ENCODE results near the gene ZNF549.
"Not testable (repeated sequence)": the region's sequence is repeated elsewhere in the genome, so short reads cannot be mapped to it uniquely, and the experiment has no call there.

The ZNF549 gene

GRCh38 chr19:57527136-57527881, at the start of gene ZNF549:
TSS of gene ZNF549 (plus strand) at chr19:57527356. CDS start at chr19:57527574, 218 bp downstream.
- in situ Hi-C loops (cut with MboI; ENCODE audit: low sequenced_read_pairs) = no loop called here

GRCh38 chr19:57487477-57488298, 39.5 kb upstream of the ZNF549 start, which contains the start of gene ZNF419:
TSS of gene ZNF419 (plus strand) at chr19:57487750. CDS start at chr19:57487951, 201 bp downstream.
- in situ Hi-C loops (cut with MboI; ENCODE audit: low sequenced_read_pairs) = not testable (repeated sequence)

DNA sequence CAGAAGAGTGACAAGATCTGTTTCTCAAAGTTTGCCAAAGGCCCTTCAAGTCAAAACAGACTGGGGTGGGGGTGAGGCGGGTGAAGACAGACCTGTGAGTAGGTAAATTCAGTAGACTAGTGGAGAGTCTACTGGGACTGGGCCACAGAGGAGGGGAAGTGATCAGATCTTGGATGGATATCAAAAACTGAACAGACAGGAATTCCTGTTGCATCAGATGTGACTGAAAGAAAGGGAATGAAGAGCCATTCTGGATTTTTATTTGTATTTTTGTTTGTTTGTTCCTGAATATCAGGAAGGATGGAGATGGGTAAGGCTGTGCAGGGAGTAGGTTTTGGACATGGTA, 38.9 kb upstream of the ZNF549 start:
- in situ Hi-C loops (cut with MboI; ENCODE audit: low sequenced_read_pairs) = not testable (repeated sequence)

- in situ Hi-C loops (cut with MboI; ENCODE audit: low sequenced_read_pairs) = not testable (repeated sequence)
Observed at GRCh38 chr19:57499332-57499679, 27.9 kb upstream of the ZNF549 start.

- in situ Hi-C loops (cut with MboI; ENCODE audit: low sequenced_read_pairs) = not testable (repeated sequence)
Observed at GRCh38 chr19:57499680-57500395, 27.3 kb upstream of the ZNF549 start, which contains the start of gene ZNF773. TSS of gene ZNF773 (plus strand) at chr19:57499938. CDS start at chr19:57500081, 143 bp downstream.

- in situ Hi-C loops (cut with MboI; ENCODE audit: low sequenced_read_pairs) = not testable (repeated sequence)
Observed at GRCh38 chr19:57500400-57500799, 26.8 kb upstream of the ZNF549 start.

GRCh38 chr19:57506163-57506562, 21.0 kb upstream of the ZNF549 start:
- in situ Hi-C loops (cut with MboI; ENCODE audit: low sequenced_read_pairs) = no loop called here

- in situ Hi-C loops (cut with MboI; ENCODE audit: low sequenced_read_pairs) = no loop called here
Observed at GRCh38 chr19:57511484-57511883, 15.7 kb upstream of the ZNF549 start.

DNA sequence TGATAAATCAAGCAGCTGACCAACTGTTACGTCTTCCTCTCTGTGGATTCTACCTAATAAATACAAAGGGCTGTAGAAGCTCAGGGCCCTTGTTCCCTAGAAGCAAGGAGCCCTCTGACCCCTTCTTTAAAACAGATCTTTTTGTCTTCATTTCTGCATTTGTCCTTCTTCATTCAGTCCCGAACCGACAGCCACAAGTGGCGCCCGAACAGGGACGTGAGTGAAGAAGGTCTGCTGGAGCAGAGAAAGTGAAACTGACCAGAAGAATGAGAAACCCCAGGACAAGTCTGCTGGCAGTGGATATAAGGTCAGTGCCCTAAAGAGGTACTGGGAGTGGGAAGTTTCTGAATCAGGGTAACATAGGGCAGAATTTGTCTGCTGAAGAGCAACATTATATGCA, 14.3 kb upstream of the ZNF549 start:
- in situ Hi-C loops (cut with MboI; ENCODE audit: low sequenced_read_pairs) = no loop called here

DNA sequence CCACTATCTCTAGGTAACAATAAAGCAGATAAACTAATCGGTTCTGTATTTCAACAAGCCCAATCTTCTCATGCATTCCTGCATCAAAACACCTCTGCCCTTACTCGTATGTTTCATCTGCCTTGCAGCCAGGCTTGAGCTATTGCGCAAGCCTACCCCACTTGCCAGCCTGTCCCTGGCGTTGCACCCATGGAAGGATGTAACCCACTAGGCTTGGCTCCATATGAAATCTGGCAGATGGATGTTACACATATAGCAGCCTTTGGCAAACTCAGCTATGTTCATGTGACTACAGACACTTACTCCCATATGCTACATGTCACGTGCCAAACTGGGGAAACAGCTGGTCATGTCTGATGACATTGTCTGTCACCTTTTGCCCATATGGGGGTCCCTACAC, 11.9 kb upstream of the ZNF549 start:
- in situ Hi-C loops (cut with MboI; ENCODE audit: low sequenced_read_pairs) = no loop called here

GRCh38 chr19:57518021-57518420, 9.1 kb upstream of the ZNF549 start:
- in situ Hi-C loops (cut with MboI; ENCODE audit: low sequenced_read_pairs) = not testable (repeated sequence)

DNA sequence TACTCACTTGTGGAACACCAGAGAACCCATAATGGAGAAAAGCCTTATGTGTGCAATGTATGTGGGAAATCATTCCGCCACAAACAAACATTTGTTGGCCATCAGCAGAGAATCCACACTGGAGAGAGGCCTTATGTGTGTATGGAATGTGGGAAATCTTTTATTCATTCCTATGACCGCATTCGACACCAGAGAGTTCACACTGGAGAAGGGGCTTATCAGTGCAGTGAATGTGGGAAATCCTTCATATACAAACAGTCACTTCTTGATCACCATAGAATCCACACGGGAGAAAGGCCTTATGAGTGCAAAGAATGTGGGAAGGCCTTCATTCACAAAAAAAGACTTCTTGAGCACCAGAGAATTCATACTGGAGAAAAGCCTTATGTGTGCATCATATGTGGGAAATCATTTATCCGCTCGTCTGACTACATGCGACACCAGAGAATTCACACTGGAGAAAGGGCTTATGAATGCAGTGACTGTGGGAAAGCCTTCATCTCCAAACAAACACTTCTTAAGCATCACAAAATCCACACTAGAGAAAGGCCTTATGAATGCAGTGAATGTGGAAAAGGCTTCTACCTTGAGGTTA, 10.9 kb downstream of the ZNF549 start:
- in situ Hi-C loops (cut with MboI; ENCODE audit: low sequenced_read_pairs) = no loop called here

- in situ Hi-C loops (cut with MboI; ENCODE audit: low sequenced_read_pairs) = no loop called here
Observed at GRCh38 chr19:57546513-57546912, 19.4 kb downstream of the ZNF549 start.

- in situ Hi-C loops (cut with MboI; ENCODE audit: low sequenced_read_pairs) = no loop called here
Observed at GRCh38 chr19:57552432-57552831, 25.3 kb downstream of the ZNF549 start.

- in situ Hi-C loops (cut with MboI; ENCODE audit: low sequenced_read_pairs) = no loop called here
Observed at GRCh38 chr19:57557659-57558058, 30.5 kb downstream of the ZNF549 start.

GRCh38 chr19:57558525-57558924, 31.4 kb downstream of the ZNF549 start:
- in situ Hi-C loops (cut with MboI; ENCODE audit: low sequenced_read_pairs) = no loop called here

DNA sequence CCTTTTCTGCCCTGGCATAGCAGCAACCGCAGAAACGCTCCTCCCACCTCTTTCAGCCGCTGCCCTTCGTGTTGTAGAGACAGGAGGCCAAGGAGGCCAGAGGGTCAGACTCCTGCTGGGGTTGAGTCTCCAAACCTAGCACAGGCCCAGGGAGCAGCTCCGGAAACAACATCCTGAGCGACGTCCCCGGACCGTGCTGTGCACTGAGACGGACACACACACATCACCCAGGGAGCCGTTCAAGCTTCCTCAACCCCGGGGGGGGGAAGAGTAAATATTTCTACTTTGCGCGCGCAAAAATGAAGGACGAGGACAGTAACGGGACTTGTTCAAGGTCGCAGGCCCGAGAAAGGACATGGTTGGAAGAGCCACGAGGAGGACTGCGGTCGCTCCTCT, 31.9 kb downstream of the ZNF549 start:
- in situ Hi-C loops (cut with MboI; ENCODE audit: low sequenced_read_pairs) = no loop called here

- in situ Hi-C loops (cut with MboI; ENCODE audit: low sequenced_read_pairs) = no loop called here
Observed at GRCh38 chr19:57559404-57560025, 32.4 kb downstream of the ZNF549 start, which contains the start of gene ZNF550. TSS of gene ZNF550 (minus strand) at chr19:57559863. CDS start at chr19:57559682, 181 bp downstream.

DNA sequence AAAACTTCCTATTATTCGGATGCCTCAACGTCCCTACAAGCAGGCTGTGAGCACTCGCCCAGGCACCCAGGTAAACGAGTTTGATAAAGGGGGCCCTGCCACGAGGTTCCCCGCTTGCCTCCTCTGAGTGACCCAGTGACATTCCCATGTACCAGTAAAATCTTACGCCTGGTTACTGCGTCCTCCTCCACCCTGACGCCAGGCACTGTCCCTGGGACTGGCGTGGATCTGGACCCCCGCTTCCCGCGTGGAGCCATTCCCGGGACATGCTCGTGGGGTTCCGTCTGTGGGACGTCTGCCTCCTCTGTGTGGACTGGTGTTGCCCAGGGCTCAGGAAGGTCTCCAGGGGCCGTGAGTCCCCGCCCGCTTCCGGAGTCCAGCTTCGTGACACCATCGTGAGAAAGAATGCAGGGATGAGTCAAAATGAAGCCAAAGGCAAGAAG, 32.9 kb downstream of the ZNF549 start:
- in situ Hi-C loops (cut with MboI; ENCODE audit: low sequenced_read_pairs) = no loop called here

GRCh38 chr19:57563547-57563946, 36.4 kb downstream of the ZNF549 start:
- in situ Hi-C loops (cut with MboI; ENCODE audit: low sequenced_read_pairs) = no loop called here
